ENCODE measurements around the gene DNAJC5. TPM values are rescaled to one million over a fixed set of nuclear protein-coding genes. Genes with fewer than 3 reads are reported as not detected.

DNAJC5 gene
- total and polyA plus RNA-seq, 9 donors = 11.1 to 32.8 (median 26.5) TPM

DNA sequence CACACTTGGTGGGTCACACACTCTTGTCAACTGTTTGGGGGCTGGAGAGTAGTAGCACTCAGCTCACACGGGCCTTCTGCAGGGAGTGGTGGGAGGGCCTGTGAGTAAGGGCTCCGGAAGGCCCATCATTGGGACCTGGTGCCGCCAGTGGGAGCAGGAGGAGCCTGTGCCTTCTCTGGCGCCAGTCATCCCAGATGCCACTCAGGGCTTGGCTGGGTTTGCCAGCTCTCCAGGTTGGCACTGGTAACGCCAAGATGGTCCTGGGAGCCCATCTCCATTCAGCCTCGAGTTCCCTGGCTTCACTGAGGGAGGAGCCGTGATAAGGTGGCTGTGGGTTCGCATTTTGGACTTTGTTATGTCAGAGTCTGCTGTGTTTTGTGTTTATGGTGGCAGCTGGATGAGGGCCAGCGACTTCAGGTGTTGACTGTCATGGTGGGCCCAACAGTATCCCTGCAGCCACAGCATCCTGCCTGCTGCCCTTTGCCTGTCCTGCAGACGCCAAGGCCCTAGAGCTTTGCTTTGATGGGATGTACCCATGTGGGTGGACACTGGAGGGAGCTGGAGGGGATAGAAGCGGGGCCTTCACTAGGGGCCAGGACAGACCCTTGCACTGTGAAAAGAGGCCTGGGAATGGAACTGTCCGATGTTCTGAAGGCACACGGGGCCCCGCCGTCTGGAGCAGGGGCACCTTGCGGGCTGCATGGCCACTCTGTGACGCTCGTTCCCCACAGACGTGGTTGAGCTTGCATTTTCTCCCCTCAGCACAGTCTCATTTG, 13.3 kb upstream of the DNAJC5 start:
- intact Hi-C loops (cut with DNase I) = loop anchor here in 1 of 4 donors (10.0 kb wide), 1 partner anchor 327 kb away; the partner anchor contains the start of gene FNDC11
- no peak overlapping the region for H3K4me3 ChIP-seq
- peaks cover 3% of the 10 kb centered on the region for H3K36me3 ChIP-seq
- no peak for DNase-seq
- 82 to 84% (median 83%) methylated on average over 19 of the region's 19 CpGs for WGBS, 3 donors
- H3K4me1 ChIP-seq (ENCODE audit: insufficient read depth) = no peaks in the 10 kb centered on the region
- no peak for TF ChIP-seq EP300 (IDR thresholded peaks at IDR 0.05)
- TF ChIP-seq, protein P1, sequence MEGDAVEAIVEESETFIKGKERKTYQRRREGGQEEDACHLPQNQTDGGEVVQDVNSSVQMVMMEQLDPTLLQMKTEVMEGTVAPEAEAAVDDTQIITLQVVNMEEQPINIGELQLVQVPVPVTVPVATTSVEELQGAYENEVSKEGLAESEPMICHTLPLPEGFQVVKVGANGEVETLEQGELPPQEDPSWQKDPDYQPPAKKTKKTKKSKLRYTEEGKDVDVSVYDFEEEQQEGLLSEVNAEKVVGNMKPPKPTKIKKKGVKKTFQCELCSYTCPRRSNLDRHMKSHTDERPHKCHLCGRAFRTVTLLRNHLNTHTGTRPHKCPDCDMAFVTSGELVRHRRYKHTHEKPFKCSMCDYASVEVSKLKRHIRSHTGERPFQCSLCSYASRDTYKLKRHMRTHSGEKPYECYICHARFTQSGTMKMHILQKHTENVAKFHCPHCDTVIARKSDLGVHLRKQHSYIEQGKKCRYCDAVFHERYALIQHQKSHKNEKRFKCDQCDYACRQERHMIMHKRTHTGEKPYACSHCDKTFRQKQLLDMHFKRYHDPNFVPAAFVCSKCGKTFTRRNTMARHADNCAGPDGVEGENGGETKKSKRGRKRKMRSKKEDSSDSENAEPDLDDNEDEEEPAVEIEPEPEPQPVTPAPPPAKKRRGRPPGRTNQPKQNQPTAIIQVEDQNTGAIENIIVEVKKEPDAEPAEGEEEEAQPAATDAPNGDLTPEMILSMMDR (IDR thresholded peaks at IDR 0.05) = no peak
- TF ChIP-seq POLR2A (IDR thresholded peaks at IDR 0.05) = no peak
- H3K27me3 ChIP-seq = no peaks in the 10 kb centered on the region
- no peaks in the 10 kb centered on the region for H3K9me3 ChIP-seq
- no peak overlapping the region for H3K27ac ChIP-seq

DNA sequence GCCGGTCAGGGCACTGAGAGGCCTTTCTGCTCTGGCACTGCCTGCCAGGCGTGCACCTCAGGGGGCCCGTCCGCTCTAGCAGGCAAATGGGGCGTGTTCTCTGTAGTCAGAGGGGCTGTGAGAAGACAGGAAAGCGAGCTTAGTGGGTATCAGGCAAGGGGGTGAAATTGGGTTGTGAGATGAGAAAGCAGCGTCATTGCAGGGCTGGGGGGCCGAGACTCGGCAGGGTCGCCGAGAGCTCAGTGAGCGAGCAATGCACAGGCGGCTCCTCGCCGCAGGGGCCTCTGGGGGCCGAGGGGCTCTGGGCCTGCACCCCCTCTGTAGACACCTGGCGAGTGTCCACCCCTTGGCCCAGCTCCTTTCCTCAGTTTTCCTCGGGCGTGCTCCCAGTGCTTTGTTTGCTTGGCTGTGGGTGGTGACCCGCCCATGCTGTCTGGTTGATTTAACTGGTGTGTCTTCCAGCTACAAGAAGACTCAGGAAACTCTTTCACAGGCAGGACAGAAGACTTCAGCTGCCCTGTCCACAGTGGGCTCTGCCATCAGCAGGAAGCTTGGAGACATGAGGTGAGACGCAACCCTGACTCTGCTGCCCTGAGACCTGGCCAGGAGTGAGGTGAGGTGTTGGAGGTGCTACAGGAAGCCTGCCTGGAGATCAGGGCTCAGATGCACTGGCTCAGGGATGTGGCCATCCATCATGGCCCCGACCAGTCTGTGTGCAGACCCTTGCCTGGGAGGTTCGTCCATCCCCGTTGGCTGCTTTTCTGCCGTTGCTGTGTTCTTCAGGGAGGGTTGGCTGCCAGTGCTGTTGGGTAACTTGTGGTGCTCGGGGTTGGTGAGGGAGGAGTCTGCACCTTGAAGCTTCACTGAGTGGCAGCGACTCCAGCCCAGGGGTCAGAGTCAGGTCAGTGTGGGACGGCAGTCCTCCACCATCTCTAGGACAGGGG, 12.4 kb upstream of the DNAJC5 start:
- no peak overlapping the region for H3K4me3 ChIP-seq
- no peaks in the 10 kb centered on the region for H3K27me3 ChIP-seq
- H3K27ac ChIP-seq = no peak overlapping the region
- TF ChIP-seq POLR2A (IDR thresholded peaks at IDR 0.05) (no peak), EP300 (IDR thresholded peaks at IDR 0.05) (no peak)
- TF ChIP-seq, protein P1 (IDR thresholded peaks at IDR 0.05) = no peak
- peaks cover 3% of the 10 kb centered on the region for H3K36me3 ChIP-seq
- no peak for DNase-seq
- intact Hi-C loops (cut with DNase I) = loop anchor here in 1 of 4 donors (10.0 kb wide), 1 partner anchor 328 kb away; the partner anchor contains the start of gene FNDC11
- 84 to 89% (median 85%) methylated on average over 25 to 28 of the region's 28 CpGs for WGBS, 3 donors
- H3K4me1 ChIP-seq (ENCODE audit: insufficient read depth) = no peaks in the 10 kb centered on the region
- H3K9me3 ChIP-seq = no peaks in the 10 kb centered on the region

DNA sequence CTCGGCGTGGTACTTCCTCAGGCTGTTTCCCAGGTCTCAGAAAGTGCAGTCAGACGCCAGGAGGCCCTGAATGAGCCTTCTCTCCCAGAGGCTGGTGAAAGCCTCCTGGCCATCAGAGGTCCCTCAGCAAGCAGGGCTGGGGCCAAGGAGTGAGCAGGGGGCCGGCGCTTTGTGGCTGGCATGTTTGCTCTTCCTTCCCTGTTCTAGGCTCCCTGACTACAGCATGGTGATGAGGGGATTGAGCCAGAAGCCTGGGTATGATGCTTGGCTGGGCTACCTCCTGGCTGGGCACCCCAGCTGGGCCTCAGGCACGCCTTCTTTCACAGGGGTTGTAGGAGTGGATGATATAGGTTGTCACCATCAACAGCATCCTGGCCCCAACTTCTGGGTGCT, 11.7 kb upstream of the DNAJC5 start:
- H3K4me1 ChIP-seq (ENCODE audit: insufficient read depth) = no peaks in the 10 kb centered on the region
- intact Hi-C loops (cut with DNase I) = loop anchor here in 1 of 4 donors (10.0 kb wide), 1 partner anchor 328 kb away; the partner anchor contains the start of gene FNDC11
- H3K27me3 ChIP-seq = no peaks in the 10 kb centered on the region
- H3K4me3 ChIP-seq = no peak overlapping the region
- no peak overlapping the region for H3K27ac ChIP-seq
- DNase-seq = no peak
- peaks cover 3% of the 10 kb centered on the region for H3K36me3 ChIP-seq
- H3K9me3 ChIP-seq = no peaks in the 10 kb centered on the region
- TF ChIP-seq, protein P1 (IDR thresholded peaks at IDR 0.05) = no peak
- TF ChIP-seq EP300 (IDR thresholded peaks at IDR 0.05) (no peak), POLR2A (IDR thresholded peaks at IDR 0.05) (no peak)
- 84 to 92% (median 91%) methylated on average over 5 to 6 of the region's 6 CpGs for WGBS, 3 donors

DNA sequence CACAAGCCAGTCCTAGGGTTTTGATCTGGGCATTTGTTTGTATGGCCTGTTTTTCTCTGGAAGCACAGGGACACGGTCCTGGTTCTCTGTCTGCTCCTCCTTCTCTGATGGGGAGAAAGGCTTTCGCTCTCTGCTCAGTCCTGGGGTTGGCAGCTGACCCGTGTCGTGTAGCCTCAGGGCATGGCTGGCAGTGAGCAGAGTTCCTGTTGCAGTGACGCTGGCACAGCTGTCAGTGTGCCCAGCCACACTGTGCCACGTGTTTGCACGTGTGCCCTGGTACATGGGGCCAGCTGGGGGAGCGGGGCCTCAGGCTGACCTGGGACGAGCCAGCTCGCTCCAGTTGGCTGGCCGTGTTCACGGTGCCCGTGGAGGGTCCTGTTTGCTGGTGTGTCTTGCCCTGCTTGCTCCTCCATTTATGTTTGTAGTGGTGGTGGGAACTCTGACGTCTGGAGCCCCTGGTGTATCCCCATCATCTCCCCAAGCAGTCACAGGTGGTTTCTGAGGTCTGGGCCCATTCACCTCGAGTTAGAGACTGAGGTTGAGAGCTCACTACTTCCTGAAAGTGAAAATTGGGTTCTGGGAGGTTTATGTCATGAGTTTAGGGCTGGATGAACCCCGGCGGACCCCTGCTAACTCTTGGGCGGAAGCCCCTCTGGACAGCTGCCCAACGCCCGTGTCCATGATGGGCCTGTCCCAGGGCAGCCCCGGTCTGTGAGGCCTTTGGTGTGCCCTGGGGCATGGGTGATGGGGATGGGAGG, 10.2 kb upstream of the DNAJC5 start:
- 81 to 82% (median 82%) methylated on average over 21 of the region's 21 CpGs for WGBS, 3 donors
- intact Hi-C loops (cut with DNase I) = loop anchor here in 1 of 4 donors (10.0 kb wide), 1 partner anchor 330 kb away; the partner anchor contains the start of gene FNDC11
- no peak overlapping the region for H3K27ac ChIP-seq
- H3K4me1 ChIP-seq (ENCODE audit: insufficient read depth) = no peaks in the 10 kb centered on the region
- DNase-seq = no peak
- TF ChIP-seq POLR2A (IDR thresholded peaks at IDR 0.05) = no peak
- H3K9me3 ChIP-seq = no peaks in the 10 kb centered on the region
- no peaks in the 10 kb centered on the region for H3K27me3 ChIP-seq
- H3K4me3 ChIP-seq = no peak overlapping the region
- H3K36me3 ChIP-seq = peaks cover 3% of the 10 kb centered on the region

Data from ovary (tissue), 9 donors.